Non-pigmented ciliary epithelial cell (primary cell): ENCODE measurements around the gene PSAPL1.

ENCODE experiments used
- DNase-seq: peaks from one replicate; pipeline ENCODE4 v3.0.0-alpha.2; 2010; ENCODE audit warnings: low read depth

PSAPL1 gene

DNA sequence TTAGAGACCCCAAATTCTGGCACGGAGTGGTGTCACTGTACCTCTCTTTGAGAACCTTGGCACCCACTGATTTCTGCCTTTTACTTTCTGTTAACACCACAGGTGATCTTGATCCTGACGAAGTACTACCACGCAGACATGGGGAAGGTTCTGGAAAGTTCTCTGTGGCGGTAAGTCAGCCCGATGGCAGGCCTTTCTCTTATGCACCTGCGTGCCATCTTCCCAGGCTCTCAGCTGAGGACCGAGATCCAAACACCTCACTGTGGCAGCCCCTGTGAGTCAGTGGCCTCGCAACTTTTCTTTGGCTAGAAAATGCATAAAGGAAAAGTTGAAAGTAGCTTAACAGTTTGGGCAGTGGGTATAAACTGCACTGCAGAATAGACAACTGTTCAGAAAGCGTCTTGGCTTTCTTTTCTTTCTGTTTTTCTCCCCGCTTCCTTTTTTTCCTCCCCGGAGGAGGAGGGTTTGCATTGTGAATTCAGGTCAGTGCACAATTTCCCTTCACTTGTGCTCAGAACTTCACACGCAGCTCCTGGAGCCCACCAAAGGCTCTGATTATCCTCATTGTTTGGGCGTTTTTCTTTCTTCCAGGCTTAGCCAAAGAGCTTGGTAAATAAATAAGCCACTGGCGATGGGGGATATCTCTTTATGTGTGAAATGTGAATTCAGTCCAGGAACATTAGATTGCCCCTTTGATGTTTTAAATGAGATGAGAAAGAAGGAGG is 38.4 kb downstream of the PSAPL1 start:
- no peak for DNase-seq

DNA sequence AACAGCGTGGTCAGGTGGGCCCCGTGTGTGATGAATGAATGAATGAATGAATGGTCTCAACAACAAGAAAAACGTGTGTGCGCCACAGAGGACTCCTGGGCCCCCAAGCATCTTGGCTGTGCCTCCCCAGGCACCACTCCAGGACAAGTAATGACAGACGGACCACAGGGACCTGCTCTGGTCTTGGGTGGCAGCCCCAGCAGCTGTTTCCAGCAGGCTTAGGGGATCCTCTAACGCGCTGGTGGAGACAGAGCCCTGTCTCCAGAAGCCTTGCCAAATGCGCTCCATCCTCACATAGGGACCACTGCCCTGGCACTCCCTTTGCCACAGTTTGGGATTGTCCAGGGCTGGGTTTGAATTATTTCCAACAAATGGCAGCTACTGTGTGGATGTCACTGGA is 39.1 kb downstream of the PSAPL1 start:
- no peak for DNase-seq

DNA sequence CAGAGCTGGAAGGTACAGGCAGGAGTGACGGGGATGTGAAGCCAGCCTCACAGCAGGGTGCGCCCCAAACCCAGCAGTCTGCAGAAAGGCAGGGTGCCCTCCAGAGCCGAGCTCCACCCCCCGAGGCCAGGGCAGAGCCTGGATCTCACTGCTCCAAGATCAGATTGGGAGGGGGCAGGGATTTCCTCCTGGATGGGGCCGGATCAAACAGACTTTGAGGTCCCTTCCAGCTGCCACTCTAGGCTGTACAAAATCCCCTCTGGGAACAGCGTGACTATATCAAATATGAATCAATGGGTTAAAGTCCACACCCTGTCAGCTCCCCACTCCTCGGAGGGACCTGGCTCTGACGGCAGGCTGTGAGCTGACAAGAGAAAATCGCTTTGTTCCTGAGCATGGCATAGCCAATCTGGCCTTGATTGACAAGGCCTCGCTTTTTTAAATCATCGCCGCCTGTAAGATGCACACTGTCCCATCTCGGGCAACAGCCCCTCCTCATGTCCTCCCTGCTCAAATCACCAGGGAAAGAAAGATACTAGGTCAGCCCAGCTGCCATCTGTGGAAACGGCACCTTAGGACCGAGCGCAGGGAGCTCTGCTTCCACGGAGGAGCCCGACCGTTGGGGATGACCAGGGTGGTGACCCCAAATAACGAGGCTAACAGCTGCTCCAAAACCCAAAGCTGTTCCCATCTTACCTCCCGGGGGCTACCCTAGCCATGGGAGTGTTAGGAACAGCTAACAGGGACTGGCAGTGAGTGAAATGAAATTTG is 39.9 kb downstream of the PSAPL1 start:
- DNase-seq: no peak

DNA sequence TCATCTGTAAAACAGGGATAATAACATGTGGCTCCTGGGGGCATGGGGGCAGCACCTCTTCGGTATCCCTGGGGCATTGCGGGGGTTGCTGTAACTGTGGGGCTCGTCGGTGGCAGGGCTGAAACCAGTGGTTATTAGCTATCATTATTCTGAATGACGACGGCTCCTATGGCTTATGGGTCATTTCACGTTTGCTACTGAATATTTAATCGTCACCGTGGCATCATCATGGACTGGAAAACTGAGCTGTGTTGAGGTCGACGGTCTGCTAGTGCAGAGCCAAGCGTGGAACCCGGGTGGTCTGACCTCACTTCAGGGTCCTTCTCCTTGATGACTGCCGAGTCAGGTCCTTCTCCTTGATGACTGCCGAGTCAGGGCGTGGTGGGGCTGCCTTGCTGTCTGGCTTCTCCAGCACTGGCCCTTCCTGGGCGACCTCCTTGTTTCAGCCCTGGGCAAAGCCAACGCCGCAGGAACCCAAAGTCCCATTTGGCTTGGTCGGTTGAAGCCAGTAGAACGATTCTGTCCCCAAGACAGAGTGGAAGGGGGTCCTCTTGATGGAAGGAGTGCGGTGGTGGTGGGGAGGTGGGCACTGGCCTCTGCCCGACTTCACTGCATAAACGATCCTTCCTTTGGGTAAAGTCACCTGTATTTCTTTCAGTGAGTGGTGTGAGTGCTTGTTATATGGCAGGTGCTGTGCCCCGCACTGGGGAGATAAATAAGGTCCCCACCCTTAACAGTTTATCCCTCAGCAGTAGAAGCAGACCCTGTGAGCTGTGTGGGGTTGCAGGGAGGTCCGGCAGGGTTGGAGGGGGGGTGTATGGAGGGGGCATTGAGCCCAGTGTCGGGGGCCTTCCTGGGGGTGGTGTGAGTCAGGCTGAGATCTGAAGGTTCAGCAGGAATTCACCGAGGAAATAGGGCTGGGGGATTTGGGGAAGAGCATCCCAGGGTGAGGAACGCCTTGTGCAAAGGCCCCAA is 40.8 kb downstream of the PSAPL1 start:
- DNase-seq: no peak

DNA sequence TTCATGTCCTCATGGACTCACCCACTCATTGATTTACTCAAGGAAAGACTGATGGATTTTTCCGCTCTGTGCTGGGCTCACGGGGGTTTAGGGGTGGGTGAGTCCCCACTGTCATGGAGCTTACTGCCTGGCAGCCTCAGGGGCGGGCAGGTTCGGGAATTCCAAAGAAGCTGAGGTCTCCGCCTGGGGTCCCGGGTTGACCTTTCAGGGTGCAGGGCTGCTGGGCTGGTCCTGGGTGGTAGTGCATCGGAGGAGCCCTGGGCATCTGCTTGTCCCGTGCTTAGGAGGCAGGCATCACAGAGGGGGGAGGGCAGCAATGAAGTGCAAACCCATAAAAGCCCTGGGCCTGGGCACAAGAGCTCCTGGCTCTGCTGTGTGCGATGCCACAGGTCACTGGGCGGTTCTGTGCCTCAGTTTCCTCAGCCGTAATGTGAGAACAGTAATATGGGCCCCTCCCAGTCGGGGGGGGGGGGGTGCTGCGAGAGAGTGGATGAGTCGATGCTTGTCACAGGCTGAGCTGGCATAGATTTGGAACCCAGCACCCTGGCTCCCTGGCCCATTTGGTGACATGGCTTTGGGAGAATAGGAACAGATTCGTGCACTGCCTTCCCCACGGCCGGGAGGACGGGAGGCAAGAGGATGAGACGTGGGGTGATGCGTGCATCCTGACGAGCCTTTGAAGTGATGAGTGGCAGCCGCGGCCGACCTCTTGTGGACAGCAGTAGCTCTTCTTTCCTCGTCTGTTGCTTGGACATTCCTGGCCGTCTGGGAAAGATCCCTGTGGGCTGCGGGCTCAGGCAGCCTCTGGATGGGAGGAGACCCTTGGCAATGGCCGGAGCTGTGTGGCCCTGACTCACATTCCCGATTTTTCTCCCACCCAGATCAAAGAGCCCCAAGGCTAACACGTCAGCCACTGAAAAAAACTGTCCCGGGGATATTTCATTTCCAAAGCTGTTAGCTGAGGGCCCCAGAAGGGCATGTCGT is 42.0 kb downstream of the PSAPL1 start:
- DNase-seq: no peak

- DNase-seq: no peak
Measured at GRCh38 chr4:7391637-7392437, 42.9 kb downstream of the PSAPL1 start.

- no peak for DNase-seq
Measured at GRCh38 chr4:7390906-7391636, 43.7 kb downstream of the PSAPL1 start.

- no peak for DNase-seq
Measured at GRCh38 chr4:7390336-7390735, 44.4 kb downstream of the PSAPL1 start.

GRCh38 chr4:7389719-7390118 is 45.0 kb downstream of the PSAPL1 start:
- no peak for DNase-seq

DNA sequence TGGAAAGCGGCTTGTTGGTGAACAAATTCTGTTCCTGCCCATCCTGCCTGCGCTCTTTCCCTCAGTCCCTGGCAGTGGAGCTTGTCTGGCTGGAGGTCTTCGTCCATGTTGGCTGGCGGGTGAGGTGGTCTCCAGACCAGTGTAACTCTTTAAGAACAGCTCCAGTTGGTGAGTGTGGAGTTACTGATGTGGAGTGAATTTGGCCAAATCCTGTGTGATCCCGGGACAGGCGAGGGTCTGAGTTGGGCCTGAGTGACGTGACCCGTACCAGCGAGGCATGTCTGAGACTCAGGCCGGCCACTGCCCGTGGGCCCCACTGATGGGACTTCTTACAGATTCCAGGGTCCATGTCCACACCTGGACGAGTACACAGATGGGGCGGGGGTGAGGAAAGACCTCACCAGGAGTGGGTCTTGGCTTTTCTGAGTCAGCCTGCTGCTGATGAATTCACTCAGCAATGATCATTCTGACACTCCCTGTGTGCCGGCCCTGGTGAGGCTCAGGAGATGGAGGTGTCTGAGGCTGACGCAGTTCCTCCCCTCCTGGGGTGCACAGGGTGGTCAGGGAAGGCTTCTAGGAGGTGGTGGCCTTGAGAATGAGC is 45.5 kb downstream of the PSAPL1 start:
- DNase-seq: no peak

GRCh38 chr4:7388627-7389026 is 46.1 kb downstream of the PSAPL1 start:
- no peak for DNase-seq

GRCh38 chr4:7387925-7388324 is 46.8 kb downstream of the PSAPL1 start:
- DNase-seq: no peak

GRCh38 chr4:7384929-7385890 is 49.5 kb downstream of the PSAPL1 start:
- no peak for DNase-seq

DNA sequence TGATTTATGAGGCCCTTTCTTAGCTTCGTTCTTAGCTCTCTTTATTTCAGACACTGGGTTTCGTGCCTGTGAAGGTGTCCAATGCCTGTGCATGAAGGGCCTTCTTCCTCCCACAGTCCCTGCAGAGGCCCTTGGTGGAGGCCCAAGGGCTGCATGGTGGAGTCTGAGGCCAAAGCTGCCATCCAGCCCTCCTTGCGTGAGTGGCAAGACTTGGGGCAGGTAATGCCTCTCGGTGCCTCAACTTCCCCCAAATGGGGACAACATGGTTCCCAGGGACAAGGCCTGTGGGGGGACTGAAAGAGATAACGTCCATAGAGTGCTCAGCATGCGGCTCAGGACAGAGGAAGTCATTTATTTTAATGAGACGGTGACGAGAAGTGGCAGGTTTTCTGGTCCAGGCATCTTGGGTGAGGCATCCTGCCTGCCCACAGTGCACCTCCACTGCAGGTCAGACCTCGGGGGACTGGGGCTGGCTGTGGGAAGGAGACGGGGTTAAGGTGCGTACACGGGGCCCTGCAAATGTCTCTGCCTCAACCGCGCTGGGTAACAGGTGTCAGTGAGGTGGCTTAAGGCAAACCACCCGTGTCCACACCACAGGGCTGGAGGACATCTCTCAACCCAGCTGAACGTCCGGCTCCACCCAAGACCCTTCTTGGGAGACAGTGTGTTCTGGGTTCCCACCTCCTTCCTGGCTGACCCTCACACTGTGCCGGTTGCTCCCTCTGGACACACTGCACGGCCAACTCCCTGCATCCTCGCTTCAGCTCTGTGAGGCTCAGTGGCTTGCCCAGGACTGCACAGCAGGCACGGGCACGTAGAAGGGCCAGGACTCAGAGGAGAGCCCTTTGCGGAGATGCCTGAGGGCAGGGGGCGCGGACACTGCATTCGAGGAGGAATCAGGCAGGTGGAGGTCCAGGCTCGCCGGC is 50.5 kb downstream of the PSAPL1 start:
- no peak for DNase-seq

DNA sequence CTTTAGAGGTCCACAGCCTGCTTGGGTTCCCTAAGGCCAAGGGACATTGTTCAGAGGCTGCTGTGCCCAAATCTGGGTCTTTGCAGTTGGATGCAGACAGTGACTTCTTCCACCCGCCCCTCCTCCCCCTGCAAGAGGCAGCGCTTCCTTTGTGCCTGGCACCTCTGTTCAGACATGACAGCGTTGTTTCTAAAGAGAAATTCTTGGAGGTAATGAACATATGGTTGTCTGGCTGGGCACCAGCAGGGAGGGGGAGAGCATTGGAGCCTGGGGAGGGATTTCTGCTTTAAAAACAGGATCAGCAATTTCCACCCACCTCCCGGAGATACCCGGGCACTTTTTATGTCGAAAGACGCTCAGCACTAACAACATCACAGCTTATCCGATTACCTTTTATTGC is 51.5 kb downstream of the PSAPL1 start:
- DNase-seq: no peak

DNA sequence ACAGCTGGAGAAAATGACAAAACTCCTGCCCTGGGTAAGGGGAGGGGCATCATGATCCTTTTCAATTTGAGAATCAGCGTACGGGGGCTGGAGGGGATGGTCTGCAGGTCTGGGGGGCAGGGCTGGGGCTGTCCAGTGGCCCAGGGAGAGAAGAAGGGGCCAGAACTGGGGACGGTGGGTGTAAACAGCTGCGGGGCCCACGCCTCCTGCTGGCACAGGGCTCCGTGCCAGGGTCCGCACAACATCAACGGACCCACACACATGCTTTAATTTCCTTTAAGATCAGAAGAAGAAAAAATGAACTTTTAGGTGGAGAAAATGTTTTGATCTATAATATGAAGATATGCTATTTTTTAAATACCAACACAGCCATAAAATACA is 52.1 kb downstream of the PSAPL1 start:
- DNase-seq: no peak
